GM12801 (cell line): ENCODE data around the gene GMEB2.

Source experiments
- CTCF ChIP-seq: IDR thresholded peaks from one replicate; pipeline ENCODE4 v1.5.1; 2011; ENCODE audit warnings: control low read depth; ENCODE audit not compliant: insufficient read length; ENCODE audit errors: extremely low read depth

The GMEB2 gene

GRCh38 chr20:63627129-63627750, 339 bp upstream of the GMEB2 start:
- TF ChIP-seq CTCF = no peak

GRCh38 chr20:63625771-63626423, 1.0 kb downstream of the GMEB2 start:
- no peak for TF ChIP-seq CTCF

- no peak for TF ChIP-seq CTCF
Observed at GRCh38 chr20:63624486-63624885, 2.4 kb downstream of the GMEB2 start.

- TF ChIP-seq CTCF = no peak
Observed at GRCh38 chr20:63622732-63623131, 4.2 kb downstream of the GMEB2 start.

GRCh38 chr20:63622096-63622495, 4.8 kb downstream of the GMEB2 start:
- no peak for TF ChIP-seq CTCF

GRCh38 chr20:63620991-63621390, 5.9 kb downstream of the GMEB2 start:
- TF ChIP-seq CTCF = no peak

GRCh38 chr20:63619505-63619904, 7.4 kb downstream of the GMEB2 start:
- no peak for TF ChIP-seq CTCF
